Cardiac ventricle fibroblast (primary cell): ENCODE results near the gene SLC9A3. TPM values are rescaled to one million over a fixed set of nuclear protein-coding genes. Genes with fewer than 3 reads are reported as not detected.

Source experiments
- total RNA-seq: library from RNA; depleted of rRNA; stranded (reverse); fragments of >200 nt; gene quantifications from 2 replicates; pipeline ENCODE4 v1.2.3, GENCODE V29; 2015

The SLC9A3 gene
- total RNA-seq, result 3.0 and 3.1 TPM in 2 replicates

DNA sequence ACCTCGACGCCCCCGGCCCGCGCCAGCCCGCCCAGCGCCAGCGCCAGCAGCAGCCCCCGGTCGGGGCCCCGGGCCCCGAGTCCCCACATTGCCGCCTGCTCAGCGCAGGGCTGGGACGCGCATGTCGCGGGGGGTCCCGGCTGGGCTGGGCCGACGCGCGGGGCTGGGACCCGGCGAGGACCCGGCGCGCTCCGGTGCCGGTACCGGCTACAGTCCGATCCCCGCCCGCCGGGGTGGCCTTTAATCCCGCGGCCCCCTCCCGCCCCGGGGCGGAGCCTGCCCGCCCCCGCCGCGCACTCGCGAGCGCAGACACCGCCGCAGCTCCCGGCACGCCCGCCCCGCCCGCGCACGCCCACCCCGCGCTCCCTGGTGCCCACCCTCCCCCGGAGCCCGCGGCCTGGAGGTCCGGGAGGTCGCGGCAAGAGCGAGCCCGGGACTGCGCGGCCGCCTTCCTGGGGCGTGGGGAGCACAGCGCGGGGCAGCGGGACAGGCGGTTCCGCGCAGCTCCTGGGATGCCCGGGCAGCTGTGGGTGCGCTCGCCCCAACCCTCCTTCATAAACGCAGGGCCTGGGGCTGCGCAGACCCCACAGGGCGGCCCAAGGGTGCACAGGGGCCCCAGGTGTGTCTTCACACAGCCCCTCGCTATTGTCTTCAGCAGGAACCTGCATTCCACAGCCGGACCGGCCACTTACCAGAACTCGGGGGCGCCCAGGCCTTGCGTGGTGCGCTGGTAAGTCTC lies at the start of gene SLC9A3:
Gene SLC9A3 (minus strand): TSS at position 216 of the 739 bp plus-strand sequence.

DNA sequence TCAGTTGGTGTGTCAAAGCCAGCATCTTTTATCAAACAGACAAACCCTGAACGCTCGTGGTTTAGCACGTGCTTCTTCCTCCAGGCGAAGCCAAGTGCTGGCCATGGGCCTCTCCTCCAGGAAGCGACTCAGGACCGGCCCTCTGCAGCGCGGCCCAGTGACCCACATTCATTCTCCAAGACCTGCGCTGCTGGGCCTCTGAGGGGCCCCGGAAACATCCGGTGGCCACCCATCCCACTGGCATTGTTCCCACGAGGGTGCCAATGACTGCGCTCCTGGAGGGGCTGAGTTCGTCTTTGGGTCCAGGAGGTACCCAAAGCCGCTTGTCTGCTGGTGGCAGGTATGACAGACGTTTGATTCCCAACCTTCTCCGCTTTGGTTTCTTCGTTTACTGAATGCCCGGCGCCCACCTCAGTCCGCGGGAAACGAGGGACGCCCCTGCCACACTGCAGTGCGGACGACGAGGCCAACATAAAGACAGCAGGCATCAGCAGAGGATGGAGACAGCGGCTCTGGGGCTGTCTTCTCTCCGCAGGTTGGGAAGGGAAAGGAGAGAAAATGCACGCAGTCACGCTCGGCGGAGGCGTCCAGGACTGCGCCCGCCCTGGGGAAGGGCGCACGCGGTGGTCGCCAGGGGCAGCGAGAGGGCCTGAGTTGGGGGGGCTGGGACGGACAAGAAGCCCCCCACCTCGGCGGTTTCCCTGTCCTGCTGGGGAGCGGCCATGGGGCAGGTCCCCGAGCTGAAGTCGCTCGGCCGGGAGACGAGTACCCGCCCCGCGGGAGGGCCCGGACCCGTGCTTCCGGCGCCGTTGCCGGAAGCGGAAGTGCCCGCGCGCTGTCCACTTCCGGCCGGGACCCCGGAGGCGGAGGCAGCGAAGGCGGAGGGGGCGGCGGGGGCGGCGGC lies 81.7 kb downstream of the SLC9A3 start, which contains the start of gene EXOC3:
Gene EXOC3 (plus strand): TSS at position 842 of the 904 bp plus-strand sequence. CDS start 3,030 bp downstream, outside the sequence.

Other genes starting within 250 kb of the SLC9A3 start
- gene AHRR, start 202.7 kb downstream of the SLC9A3 start, total RNA-seq, result 2.9 and 3.0 TPM in 2 replicates
- 25.8 and 28.7 TPM in 2 replicates for gene EXOC3, start 81.3 kb downstream of the SLC9A3 start, total RNA-seq
- gene CEP72, start 87.9 kb upstream of the SLC9A3 start, total RNA-seq, result 0.94 and 1.1 TPM in 2 replicates
- gene TPPP, start 168.9 kb upstream of the SLC9A3 start, total RNA-seq, result 0.06 TPM in 1 of 2 replicates, not detected in the other